ENCODE data around the gene DDA1. TPM values are rescaled to one million over a fixed set of nuclear protein-coding genes. Genes with fewer than 3 reads are reported as not detected.
A peak's percentile ranks its signal among the peaks of the same experiment; 100 is the strongest.

DDA1 gene
- total and polyA plus RNA-seq, 2 of the 13 experiments (the other 11 are each of a cell fraction or from before 2014, with no cell fraction given) = 24.5 to 26.0 TPM

DNA sequence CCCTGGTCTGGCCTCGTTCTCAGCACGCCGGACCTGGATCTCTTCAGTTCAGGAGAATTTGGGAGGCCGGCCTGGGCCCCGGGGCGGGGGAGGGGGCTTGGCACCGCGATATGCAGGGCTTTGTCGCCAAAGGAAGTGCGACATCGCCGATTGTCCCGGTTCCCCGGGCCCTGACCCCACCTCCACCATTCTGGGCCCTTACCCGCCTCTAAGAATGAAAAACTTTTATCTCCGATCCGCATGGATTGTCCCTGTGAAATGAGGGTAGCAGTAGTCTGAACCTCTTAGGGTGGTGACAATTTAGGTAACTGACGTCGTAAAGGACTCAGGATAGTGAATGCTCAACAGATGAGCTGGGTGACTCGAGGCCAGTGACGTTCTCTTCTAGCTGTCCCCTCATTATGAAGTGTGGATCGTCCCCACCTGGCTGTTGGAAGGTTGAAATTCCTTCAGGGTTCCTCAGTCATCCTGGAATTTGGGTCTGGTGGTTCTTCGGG is 650 bp downstream of the DDA1 start (continued):
- TF ChIP-seq MAZ (IDR thresholded peaks at IDR 0.05; ENCODE audit: borderline replicate concordance, low read depth, low read length) (0 out of 2 replicates have a peak, but pooled peaks have one; percentile 31), MAZ (CRISPR knock-in tag; IDR thresholded peaks at IDR 0.05; ENCODE audit: low read depth) (no peak), ATF1 (CRISPR knock-in tag; IDR thresholded peaks at IDR 0.05) (peak; percentile 26; the same call in 1 of the 2 replicates), ZNF224 (CRISPR knock-in tag; IDR thresholded peaks at IDR 0.05) (0 out of 2 replicates have a peak, but pooled peaks have one; percentile 46), KDM3A (CRISPR knock-in tag; IDR thresholded peaks at IDR 0.05; ENCODE audit: low read depth) (no peak), ASH2L (IDR thresholded peaks at IDR 0.05; ENCODE audit: insufficient read length, low read depth, low read length) (peak; percentile 10), ZNF30 (CRISPR knock-in tag; IDR thresholded peaks at IDR 0.05) (0 out of 2 replicates have a peak, but pooled peaks have one; percentile 46), ZNF44 (CRISPR knock-in tag; IDR thresholded peaks at IDR 0.05) (no peak), ZNF296 (CRISPR knock-in tag; conservative IDR thresholded peaks at IDR 0.05) (peak; percentile 33; the same call in 1 of the 2 replicates), KDM4B (CRISPR knock-in tag; IDR thresholded peaks at IDR 0.05) (no peak), HMG20B (CRISPR knock-in tag; conservative IDR thresholded peaks at IDR 0.05) (no peak), MTF2 (CRISPR knock-in tag; IDR thresholded peaks at IDR 0.05; ENCODE audit: borderline replicate concordance) (peak; percentile 68; the same call in 1 of the 2 replicates), ZNF746 (CRISPR knock-in tag; IDR thresholded peaks at IDR 0.05) (0 out of 2 replicates have a peak, but pooled peaks have one; percentile 13), ZNF672 (CRISPR knock-in tag; IDR thresholded peaks at IDR 0.05) (no peak), KDM5A (IDR thresholded peaks at IDR 0.05; ENCODE audit: borderline replicate concordance, low read length) (peak; percentile 33; the same call in 1 of the 2 replicates), YEATS2 (CRISPR knock-in tag; IDR thresholded peaks at IDR 0.05; ENCODE audit: borderline replicate concordance) (no peak), NCOA1 (CRISPR knock-in tag; IDR thresholded peaks at IDR 0.05) (peak; percentile 46; the same call in 1 of the 2 replicates), NR2C2 (CRISPR knock-in tag; IDR thresholded peaks at IDR 0.05; ENCODE audit: borderline replicate concordance) (peak; percentile 88), CHD4 (IDR thresholded peaks at IDR 0.05; ENCODE audit: borderline replicate concordance, low read length) (0 out of 2 replicates have a peak, but pooled peaks have one; percentile 71)
- TF ChIP-seq, protein P1, sequence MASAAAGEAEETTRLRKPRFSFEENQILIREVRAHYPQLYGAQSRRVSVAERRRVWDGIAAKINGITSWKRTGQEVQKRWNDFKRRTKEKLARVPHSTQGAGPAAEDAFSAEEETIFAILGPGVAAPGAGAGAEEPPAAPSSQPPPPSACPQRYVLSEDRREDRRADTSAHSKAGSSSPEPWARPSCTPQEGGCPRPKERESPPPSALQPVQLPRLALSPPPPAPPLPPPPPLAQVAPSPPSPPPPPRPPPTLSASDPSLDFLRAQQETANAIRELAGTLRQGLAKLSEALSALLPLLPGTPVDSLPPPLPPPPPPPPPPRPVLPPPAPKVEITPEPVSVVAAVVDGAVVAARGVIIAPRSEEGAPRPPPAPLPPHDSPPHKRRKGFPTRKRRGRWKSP (CRISPR knock-in tag; IDR thresholded peaks at IDR 0.05) = 0 out of 2 replicates have a peak, but pooled peaks have one; percentile 11
- TF ChIP-seq, protein P2, sequence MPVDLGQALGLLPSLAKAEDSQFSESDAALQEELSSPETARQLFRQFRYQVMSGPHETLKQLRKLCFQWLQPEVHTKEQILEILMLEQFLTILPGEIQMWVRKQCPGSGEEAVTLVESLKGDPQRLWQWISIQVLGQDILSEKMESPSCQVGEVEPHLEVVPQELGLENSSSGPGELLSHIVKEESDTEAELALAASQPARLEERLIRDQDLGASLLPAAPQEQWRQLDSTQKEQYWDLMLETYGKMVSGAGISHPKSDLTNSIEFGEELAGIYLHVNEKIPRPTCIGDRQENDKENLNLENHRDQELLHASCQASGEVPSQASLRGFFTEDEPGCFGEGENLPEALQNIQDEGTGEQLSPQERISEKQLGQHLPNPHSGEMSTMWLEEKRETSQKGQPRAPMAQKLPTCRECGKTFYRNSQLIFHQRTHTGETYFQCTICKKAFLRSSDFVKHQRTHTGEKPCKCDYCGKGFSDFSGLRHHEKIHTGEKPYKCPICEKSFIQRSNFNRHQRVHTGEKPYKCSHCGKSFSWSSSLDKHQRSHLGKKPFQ (CRISPR knock-in tag; IDR thresholded peaks at IDR 0.05; ENCODE audit: insufficient replicate concordance) = peak; percentile 59
- TF ChIP-seq, protein P3, sequence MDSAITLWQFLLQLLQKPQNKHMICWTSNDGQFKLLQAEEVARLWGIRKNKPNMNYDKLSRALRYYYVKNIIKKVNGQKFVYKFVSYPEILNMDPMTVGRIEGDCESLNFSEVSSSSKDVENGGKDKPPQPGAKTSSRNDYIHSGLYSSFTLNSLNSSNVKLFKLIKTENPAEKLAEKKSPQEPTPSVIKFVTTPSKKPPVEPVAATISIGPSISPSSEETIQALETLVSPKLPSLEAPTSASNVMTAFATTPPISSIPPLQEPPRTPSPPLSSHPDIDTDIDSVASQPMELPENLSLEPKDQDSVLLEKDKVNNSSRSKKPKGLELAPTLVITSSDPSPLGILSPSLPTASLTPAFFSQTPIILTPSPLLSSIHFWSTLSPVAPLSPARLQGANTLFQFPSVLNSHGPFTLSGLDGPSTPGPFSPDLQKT (CRISPR knock-in tag; IDR thresholded peaks at IDR 0.05; ENCODE audit: borderline replicate concordance) = no peak
- TF ChIP-seq, protein P4, sequence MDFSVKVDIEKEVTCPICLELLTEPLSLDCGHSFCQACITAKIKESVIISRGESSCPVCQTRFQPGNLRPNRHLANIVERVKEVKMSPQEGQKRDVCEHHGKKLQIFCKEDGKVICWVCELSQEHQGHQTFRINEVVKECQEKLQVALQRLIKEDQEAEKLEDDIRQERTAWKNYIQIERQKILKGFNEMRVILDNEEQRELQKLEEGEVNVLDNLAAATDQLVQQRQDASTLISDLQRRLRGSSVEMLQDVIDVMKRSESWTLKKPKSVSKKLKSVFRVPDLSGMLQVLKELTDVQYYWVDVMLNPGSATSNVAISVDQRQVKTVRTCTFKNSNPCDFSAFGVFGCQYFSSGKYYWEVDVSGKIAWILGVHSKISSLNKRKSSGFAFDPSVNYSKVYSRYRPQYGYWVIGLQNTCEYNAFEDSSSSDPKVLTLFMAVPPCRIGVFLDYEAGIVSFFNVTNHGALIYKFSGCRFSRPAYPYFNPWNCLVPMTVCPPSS (IDR thresholded peaks at IDR 0.05) = no peak
- TF ChIP-seq, protein P5, sequence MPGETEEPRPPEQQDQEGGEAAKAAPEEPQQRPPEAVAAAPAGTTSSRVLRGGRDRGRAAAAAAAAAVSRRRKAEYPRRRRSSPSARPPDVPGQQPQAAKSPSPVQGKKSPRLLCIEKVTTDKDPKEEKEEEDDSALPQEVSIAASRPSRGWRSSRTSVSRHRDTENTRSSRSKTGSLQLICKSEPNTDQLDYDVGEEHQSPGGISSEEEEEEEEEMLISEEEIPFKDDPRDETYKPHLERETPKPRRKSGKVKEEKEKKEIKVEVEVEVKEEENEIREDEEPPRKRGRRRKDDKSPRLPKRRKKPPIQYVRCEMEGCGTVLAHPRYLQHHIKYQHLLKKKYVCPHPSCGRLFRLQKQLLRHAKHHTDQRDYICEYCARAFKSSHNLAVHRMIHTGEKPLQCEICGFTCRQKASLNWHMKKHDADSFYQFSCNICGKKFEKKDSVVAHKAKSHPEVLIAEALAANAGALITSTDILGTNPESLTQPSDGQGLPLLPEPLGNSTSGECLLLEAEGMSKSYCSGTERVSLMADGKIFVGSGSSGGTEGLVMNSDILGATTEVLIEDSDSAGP (CRISPR knock-in tag; IDR thresholded peaks at IDR 0.05; ENCODE audit: borderline replicate concordance) = no peak; the same call in 1 of the 2 replicates
